ENCODE results near the gene CACNG6.

The CACNG6 gene

DNA sequence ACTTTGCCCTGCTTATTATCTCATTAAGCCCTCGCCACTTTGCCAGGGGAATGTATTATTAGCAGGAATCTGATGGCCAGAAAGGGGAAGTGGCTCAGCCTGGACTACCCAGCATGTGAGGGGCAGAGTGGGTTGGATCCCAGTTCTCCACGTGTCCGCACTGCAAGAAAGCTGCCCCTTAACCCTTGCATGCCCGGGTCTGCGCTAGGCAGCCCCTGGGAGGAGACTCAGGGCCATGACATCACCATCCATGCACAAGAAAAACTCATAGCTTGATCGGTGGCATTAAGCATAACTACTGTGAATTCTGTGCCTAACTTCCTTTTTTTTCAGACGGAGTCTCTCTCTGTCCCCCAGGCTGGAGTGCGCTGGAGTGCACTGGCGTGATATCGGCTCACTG, 19.8 kb upstream of the CACNG6 start:
- no peak for DNase-seq

DNA sequence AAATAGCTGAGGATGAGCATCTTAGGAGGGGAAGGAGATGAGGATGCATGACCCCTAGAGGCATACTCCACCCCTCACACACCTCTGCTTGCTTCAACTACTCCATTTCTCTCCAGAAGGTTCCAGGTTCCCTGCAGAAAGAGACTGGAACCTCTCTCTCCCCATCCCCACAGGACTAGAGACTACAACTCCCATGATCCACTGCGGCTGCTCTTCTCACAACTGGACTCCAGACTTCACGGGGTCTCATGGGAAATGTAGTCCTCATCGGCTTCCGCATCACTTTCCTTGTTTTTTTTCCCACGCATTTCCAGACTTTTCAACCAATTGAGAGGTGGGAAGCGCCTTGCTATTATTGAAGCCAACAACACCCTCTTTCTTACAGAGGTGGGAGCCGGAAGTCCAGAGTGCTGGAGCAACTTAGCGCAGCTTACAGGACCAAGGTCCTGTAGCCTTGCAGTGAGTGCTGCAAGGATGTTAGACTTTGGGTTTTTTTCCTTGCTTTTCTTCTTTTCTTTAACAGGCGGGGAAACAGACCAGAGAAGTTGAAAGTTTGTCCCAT, 13.9 kb upstream of the CACNG6 start:
- peak; percentile 98 for DNase-seq

DNA sequence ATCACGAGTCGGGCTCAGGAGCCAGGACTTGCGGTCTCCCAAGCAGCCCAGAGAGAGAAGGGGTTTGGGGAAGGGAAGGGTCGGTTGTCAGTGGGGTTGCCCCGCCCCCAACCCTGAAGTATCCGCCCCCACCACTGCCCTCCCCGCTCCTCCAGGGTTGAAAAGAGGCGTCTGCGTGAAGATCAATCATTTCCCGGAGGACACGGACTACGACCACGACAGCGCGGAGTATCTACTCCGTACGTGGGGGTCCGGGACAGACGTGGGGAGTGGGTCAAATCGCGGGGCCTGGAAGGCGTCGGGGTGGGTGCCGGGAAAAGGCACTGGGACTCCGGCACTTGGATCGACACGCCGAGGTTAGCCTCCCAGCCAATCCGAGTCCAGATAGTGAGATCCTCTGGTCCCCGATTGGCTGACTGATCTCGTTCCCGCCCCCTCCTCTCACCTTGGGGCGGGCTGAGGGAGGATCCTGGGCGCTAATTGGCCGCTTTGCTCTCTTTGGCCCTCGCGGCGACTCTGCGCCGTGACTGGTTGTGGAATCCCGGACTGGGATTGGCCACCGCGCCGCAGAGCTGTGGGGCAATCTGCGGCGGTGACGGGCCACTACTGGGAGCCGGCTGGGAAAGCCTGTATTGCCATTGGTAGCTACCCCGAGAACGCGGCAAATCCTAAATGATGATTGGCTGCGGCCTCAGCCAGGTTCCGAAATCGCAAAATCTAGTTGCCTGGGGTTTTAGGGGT, 13.3 kb upstream of the CACNG6 start:
- peak in 1 of 2 experiments; percentile 68 for DNase-seq

DNA sequence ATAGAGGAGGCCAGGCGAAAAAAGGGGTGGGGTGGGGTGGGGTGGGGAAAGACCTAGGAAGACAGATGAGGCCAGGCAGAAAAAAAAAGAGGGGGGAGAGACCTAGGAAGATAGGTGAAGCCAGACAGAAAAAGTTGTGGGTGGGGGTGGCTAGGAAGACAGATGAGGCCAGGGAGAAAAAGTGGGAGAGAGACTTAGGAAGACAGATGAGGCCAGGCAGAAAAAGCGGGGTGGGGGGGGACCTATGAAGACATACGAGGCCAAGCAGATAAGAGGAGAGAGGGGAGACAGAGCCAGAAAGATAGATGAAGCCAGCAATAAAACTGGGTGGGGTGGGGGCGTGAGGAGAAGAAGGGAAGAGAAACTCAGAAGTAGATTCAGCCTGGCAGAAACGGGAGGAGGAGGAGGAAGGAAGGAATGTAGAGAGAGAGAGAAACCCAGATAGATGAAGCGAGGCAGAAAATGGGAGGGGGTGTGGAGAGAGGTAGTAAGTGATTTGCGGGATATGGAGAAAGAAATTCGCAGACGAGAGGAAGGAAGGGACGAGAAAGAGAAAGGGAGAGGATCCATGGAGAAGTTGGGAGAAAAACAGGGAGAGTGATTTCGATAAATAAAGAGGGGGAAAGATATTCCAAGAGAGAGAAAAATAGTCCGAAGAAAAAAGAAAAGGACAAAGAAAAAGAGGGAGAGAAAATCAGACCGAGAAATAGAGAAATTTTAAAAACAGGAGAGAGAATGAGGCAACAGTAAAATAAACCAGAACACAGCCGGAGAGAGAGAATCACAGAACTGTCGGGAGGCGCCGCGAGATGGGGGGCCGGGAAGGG, 12.2 kb upstream of the CACNG6 start:
- DNase-seq: no peak

DNA sequence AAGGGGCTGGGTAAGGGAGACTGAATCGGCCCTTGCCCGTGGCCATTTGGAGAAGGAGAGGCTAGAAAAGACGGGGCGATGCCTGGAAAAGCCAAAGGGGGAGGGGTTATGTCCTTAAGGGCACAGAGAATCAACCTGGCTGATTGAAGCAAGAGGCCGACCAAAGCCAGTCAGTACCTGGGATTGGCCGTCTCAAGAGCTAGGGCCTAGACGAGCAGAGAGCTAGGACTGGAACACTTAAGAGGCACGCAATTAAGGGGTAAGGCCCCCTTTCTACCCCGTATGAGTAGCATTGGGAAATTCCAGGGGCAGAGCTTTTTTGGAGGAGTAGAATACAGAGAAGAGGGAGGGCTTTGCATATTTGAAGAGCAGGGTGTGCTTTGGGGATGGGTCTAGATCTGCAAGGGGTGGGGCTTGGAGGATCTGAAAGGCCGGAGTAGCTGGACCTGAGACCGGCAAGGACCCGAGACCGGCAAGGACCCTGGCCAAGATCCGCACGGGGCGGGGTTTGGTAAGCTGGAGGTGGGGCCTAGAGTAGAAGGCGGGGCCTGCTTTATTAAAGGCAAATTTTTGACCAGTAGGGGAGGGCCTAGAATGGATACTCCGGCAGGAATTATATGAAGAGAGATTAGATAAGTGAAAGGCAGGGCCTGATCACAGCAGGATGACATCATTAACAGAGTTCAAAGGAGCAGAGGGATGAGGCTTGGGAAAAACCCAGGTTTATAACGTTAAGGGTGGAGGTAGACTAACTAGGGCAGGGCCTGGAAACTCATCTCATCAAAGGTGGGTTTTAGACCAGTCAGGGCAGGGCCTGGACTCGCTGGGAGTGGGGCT, 10.7 kb upstream of the CACNG6 start:
- peak; percentile 89 to 90 for DNase-seq

DNA sequence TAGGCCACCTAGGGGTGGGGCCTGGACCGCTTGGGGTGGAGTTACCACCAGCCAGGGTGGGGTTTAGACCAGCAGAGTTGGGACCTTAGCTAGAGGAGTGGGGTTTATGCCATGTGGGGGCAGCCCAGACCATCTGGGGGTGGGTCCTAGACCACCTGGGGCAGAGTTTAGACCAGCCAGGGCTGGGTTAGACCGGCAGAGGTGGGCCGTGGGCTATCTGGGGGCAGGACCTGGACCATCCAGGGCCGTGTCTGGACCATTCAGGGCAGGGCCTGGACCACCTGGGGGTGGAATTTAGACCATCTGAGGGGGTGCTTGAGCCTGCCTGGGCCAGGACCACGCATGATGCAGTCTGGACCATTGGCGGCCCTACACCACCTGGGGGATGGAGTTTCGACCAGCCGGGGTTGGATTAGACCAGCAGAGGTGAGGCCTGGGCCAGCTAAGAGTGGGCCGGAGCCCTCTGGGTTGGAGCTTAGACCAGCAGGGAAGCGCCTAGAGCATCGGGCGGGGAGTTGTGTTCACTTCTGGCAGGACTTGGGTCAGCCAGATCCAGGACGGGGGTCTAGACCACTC, 10.0 kb upstream of the CACNG6 start:
- no peak for DNase-seq

DNA sequence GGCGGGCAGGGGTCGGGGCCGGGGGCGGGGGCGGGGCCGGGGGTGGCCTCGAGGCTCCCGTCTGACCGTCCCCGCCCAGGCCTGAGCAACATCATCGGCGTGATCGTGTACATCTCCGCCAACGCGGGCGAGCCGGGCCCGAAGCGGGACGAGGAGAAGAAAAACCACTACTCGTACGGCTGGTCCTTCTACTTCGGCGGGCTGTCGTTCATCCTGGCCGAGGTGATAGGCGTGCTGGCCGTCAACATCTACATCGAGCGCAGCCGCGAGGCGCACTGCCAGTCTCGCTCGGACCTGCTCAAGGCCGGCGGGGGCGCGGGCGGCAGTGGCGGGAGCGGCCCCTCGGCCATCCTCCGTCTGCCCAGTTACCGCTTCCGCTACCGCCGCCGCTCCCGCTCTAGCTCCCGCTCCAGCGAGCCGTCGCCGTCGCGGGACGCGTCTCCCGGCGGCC, 9.4 kb upstream of the CACNG6 start:
- DNase-seq: peak in 1 of 2 experiments; percentile 72

DNA sequence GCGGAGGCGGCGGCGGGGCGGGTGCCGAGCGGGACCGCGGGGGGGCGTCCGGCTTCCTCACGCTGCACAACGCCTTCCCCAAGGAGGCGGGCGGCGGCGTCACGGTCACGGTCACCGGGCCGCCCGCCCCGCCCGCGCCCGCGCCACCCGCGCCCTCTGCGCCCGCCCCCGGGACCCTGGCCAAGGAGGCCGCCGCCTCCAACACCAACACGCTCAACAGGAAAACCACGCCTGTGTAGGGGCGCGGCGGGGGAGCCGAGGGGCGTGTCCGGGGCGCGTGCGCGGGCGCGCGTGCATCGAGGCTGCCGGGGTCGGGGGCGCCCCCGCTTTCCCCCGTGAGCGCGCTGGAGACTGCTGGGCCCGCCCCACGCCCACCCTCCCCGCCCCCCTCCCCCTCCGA, 8.8 kb upstream of the CACNG6 start:
- DNase-seq: peak in 1 of 2 experiments; percentile 72

DNA sequence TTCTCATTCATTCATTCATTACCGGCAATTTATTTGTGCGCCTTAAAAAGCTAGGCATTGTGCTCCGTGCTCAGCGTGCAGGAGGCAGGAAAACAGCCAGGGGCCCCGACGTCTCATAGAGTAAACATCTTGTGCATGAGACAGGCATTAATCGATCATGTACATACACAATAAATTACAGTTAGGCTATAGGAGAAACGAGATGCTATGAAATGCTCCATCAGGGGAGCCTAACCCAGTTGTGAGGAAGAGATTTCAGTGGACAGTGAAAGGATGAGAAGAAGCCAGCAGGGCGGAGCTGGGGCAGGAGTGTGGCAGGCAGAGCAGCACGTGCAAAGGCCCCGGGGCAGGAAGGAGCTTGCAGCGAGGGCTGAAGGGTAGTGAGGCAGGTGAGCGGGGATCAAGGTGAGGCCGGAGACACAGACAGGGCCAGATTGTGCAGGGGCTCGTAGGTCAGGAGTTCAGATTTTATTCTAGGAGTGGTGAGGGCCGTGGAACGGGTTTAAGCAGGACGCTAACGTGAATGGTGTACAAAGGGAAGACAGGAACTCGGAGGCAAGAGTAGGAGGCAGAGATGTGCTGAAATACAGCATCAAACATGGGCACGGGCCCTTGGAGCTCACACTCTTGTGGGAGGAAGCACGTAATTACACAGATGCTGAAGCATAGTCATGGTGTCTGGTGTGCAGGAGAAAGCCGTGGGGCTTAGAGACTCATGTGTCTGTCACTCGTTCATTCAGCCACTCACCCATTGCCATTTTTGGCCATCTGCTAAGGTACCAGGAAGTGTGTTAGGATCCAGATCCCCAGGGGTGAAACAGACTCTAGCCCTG, 7.8 kb upstream of the CACNG6 start:
- DNase-seq: no peak

DNA sequence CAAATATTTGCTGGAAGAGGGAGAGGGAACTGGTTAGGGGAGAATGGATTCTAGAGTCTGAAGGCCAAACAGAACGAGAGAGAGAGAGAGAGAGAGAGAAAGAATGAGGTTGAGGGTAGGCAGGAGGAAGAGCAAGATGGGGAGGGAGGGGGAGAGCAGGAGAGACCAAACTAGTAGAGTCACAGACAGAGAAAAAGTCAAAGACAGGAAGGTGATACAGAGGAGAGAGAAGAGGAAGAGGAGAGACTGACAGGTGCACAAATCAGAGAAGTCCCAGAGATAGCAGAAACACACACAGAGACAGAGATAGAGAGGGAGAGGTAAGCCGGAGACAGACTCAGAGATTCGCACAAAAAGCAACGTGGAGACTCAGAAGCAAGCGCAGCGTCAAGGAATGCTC, 5.6 kb upstream of the CACNG6 start:
- DNase-seq: no peak

DNA sequence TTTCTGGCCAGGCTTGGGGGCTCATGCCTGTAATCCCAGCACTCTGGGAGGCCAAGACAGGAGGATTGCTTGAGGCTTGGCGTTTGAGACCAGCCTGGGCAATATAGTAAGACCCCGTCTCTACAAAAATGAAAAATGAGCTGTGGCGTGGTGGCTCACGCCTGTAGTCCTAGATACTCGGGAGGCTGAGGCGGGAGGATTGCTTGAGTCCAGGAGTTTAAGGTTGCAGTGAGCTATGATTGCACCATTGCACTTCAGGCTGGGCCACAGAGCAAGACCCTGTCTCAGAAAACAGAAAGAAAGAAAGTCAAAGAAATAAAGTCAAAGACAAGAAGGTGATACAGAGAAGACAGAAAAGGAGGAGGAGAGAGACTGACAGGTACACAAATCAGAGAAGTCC, 2.5 kb upstream of the CACNG6 start:
- no peak for DNase-seq

DNA sequence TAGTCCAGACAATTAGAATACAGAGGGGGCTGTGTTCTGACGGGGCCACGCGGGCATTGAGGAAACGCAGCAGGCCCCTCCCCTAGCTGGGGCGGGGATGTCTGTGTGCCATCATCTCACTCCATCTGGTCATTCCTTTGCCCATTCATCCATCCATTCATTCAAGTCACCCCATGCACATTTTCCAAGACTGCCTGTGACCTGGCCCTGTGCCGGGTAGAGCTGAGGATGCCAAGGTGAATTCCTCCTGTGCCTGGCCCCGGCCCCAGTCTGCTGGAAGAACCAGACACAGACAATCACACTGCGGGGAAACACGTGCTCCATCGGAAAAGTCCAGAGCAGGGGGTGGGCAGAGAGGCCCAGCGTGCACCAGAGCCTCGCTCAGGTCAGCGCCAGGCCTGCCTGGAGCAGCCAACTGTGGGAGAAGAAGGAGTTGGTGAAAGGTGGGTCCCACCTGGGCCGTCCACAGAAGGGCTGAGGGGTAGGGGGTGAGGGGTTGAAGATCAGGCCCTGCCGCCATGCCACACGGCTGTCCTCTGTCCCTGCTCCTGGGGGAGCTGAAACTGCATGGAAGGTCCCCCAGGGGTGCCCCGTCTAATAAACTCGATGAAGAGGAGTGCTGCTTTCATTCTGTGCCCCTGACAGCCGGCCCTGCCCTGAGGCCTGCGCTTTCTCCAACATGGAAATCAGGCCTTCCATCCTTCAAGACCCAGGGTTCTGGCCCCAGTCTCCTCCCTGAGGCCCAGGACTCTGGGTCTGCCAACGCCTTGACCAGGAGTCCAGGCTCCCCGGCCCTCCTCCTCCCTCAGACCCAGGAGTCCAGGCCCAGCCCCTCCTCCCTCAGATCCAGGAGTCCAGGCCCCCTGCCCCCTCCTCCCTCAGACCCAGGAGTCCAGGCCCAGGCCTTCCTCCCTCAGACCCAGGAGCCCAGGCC, 1.6 kb upstream of the CACNG6 start:
- DNase-seq: no peak

DNA sequence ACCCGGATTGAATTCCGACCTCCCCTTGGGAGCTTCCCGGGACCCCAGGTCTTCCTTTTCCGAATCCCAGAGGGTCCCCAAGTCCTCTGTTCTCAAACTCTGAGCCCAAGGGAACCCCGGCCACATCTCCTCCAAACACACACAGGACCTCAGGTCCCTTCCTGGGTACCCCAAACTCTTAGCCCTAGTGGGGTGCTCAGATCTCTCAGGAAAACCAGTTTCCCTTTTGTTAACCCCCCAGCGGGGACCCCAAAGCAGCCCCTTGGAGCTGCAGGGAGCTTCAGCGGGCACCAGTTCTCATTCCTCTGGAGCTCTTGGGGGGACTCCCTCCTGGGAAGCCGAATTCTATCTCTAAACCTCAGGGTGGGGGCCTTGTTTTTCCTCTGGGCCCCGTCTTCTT, 774 bp downstream of the CACNG6 start:
- DNase-seq: no peak

DNA sequence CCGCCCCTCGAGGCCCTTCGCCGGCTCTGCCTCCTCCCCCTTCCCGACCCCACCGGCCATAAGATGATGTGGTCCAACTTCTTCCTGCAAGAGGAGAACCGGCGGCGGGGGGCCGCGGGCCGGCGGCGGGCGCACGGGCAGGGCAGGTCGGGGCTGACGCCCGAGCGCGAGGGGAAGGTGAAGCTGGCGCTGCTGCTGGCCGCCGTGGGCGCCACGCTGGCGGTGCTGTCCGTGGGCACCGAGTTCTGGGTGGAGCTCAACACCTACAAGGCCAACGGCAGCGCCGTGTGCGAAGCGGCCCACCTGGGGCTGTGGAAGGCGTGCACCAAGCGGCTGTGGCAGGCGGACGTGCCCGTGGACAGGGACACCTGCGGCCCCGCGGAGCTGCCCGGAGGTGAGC, 1.4 kb downstream of the CACNG6 start:
- peak in 1 of 2 experiments; percentile 51 for DNase-seq

DNA sequence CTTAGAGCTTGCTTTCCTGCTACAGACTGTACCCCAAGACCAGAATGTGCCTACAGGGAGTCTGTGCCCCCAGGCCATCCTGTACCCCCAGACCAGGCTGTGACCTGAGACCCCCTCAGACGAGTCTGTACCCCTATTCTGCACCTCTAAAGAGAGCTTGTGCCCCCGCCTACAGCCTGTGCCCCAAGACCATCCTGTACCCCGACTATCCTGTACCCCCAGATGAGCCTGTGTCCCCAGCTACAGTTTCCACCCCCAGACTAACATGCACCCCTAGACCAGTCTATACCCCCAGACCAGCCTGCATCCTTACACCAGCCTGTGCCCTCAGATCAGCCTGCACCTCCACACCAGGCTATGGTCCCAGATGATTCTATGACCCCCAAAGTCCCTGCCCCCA, 2.0 kb downstream of the CACNG6 start:
- no peak for DNase-seq

DNA sequence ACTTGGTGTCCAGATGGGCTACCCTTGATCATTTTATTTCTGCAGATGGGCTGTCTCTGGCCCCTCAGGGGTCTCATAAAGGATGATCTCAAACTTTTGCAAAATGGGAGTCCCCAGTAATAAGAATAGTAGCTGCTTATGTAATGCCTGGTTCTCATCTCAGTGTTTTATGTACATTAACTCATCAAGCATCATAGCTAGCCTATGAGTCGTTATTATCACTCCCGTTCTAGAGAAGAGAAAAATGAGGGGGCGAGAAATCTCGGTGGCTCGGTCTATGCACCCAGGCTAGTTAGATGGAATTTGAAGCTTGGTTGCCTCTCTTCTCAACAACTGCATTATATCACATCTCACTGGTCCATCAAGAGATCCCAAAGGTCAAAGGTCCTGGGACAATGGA, 3.4 kb downstream of the CACNG6 start:
- no peak for DNase-seq

DNA sequence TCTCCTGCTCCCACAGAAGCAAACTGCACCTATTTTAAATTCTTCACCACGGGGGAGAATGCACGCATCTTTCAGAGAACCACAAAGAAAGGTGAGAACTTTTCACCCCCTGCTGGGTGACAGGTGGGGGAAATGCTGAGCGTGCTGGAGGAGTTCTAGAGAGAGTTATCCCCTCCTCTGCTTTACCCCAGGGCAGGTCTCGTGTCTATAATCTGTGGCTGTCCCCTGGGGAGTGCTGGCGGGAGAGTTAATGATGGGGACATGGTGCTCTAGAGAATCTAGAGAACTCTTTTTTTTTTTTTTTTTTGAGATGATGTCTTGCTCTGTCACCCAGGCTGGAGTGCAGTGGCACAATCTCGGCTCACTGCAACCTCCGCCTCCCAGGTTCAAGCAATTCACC, 6.8 kb downstream of the CACNG6 start:
- no peak for DNase-seq

DNA sequence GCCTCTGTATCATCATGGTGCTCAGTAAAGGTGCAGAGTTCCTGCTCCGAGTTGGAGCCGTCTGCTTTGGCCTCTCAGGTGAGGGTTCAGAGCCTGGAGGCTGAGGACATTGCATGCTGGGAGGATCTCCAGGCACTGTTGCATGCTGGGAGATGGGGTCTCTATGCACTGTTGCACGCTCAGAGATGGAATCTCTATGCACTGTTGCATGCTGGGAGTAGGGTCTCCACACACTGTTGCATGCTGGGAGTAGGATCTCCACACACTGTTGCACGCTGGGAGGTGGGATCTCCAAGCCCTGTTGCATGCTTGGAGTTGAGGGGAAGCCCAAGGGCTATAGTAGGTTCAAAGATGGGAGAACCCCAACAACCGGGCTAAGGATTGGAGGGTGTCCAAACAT, 8.3 kb downstream of the CACNG6 start:
- DNase-seq: no peak

DNA sequence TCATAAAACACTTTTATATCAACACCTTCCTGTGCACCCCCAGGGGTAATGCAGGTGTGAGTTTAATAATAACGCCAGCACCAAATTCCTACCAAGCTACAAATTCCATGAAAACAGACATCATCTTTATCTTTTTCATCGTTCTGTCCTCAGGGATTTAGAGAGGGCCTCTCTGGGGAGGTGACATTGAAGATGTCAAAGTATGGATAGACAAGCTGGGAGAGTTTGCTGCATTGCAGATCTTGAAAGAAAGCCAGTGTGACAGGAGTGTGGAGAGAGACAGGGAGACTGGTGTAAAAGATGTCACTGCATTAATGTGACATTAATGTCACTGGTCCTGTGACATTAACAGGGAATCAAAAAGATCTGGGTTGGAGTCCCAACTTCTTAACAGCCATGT, 10.1 kb downstream of the CACNG6 start:
- no peak for DNase-seq

DNA sequence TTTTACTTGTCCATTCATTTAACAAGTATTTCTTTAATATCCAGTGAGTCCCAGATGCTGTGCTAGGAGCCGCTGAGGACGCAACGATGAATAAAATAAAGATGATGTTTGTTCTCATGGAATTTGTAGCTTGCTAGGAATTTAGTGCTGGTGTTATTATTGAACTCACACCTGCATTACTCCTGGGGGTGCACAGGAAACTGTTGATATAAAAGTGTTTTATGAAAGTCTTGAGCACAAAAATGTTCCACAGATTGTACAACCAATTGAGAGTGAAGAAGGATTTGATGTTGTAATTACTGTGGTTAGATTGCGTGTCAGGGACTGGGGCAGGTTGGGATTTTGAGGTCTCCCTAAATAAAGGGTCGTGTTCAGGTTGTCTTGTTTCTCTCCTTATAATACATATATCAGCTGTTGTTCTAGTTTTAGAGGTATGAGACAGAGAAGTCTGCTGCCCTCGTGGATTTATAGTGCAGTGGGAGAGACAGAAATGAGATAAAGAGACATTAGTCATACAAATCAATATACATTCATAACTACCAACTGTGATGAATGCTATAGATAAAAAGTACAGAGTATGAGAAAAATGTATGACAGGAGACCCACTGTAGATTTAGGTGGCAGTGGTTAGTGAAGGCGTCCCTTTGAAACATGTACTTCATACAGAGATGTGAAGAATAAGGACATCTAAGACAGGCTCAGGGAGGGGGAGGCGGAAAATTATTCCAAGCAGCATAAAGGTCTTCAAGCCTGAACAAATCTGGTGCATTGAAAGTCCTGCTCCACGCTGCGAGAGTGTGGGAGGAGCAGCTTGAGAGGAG, 11.3 kb downstream of the CACNG6 start:
- DNase-seq: no peak

Data from NCI-H526 (cell line).